Naive thymus-derived CD4-positive, alpha-beta T cell (primary cell): ENCODE results near the gene ARHGEF19. TPM values are rescaled to one million over a fixed set of nuclear protein-coding genes. Genes with fewer than 3 reads are reported as not detected.

Source experiments
- polyA plus RNA-seq, 2 donors: library from polyadenylated mRNA; unstranded; fragments of 300-500 nt; fragmentation: Illumina TruSeq; gene quantifications; one replicate each; pipeline ENCODE4 v1.2.3, GENCODE V29; 2021
- total RNA-seq, 6 experiments: library from RNA in 5 of 6; stranded (reverse) in 5 of 6; gene quantifications; 1 replicate in 5 of 6; 2 replicates in 1 of 6; pipeline ENCODE4 v1.2.3 and lab custom pipeline; 2021 to 2026

ARHGEF19 gene
- total and polyA plus RNA-seq, 7 experiments from 2014 or later, result 5.1 to 12.4 (median 9.1) TPM

Other genes with a start within 250 kb of the ARHGEF19 start
- 10 to 100 TPM; 47.3 to 85.1 (median 65.0) TPM for gene ZBTB17, start 236.6 kb downstream of the ARHGEF19 start, total RNA-seq
- 10 to 100 TPM; 11.2 to 33.7 TPM for gene ZBTB17, start 236.6 kb downstream of the ARHGEF19 start, polyA plus RNA-seq
- gene SRARP, start 208.4 kb downstream of the ARHGEF19 start, total RNA-seq, result not detected
- not detected for gene SRARP, start 208.4 kb downstream of the ARHGEF19 start, polyA plus RNA-seq
- gene HSPB7, start 194.6 kb downstream of the ARHGEF19 start, total RNA-seq, result not detected
- gene HSPB7, start 194.6 kb downstream of the ARHGEF19 start, polyA plus RNA-seq, result not detected
- not detected for gene CLCNKA, start 190.6 kb downstream of the ARHGEF19 start, total RNA-seq
- gene CLCNKA, start 190.6 kb downstream of the ARHGEF19 start, polyA plus RNA-seq, result not detected
- gene CLCNKB, start 168.9 kb downstream of the ARHGEF19 start, total RNA-seq, result not detected
- not detected for gene CLCNKB, start 168.9 kb downstream of the ARHGEF19 start, polyA plus RNA-seq
- 1 to 10 TPM in 1 of 5 experiments, not detected in 4; 1.3 TPM for gene FAM131C, start 139.0 kb downstream of the ARHGEF19 start, total RNA-seq
- not detected for gene FAM131C, start 139.0 kb downstream of the ARHGEF19 start, polyA plus RNA-seq
- under 1 TPM in 2 of 5 experiments, not detected in 3; 0.59 to 0.61 TPM for gene EPHA2, start 56.6 kb downstream of the ARHGEF19 start, total RNA-seq
- under 1 TPM in 1 of 2 donors, not detected in 1; 0.30 TPM for gene EPHA2, start 56.6 kb downstream of the ARHGEF19 start, polyA plus RNA-seq
- 10 to 100 TPM in 2 of 5 experiments, 1 to 10 TPM in 3; 6.6 to 11.4 (median 8.8) TPM for gene CPLANE2, start 24.5 kb upstream of the ARHGEF19 start, total RNA-seq
- 1 to 10 TPM; 3.0 to 3.6 TPM for gene CPLANE2, start 24.5 kb upstream of the ARHGEF19 start, polyA plus RNA-seq
- 10 to 100 TPM; 18.7 to 25.7 (median 24.6) TPM for gene FBXO42, start 139.8 kb upstream of the ARHGEF19 start, total RNA-seq
- 10 to 100 TPM; 17.9 to 26.7 TPM for gene FBXO42, start 139.8 kb upstream of the ARHGEF19 start, polyA plus RNA-seq
- gene SZRD1, start 154.6 kb upstream of the ARHGEF19 start, total RNA-seq, result 100 to 1,000 TPM in 3 of 5 experiments, 10 to 100 TPM in 2; 81.6 to 163 (median 125) TPM
- gene SZRD1, start 154.6 kb upstream of the ARHGEF19 start, polyA plus RNA-seq, result 10 to 100 TPM; 36.8 to 38.9 TPM
- not detected for gene SPATA21, start 224.8 kb upstream of the ARHGEF19 start, total RNA-seq
- not detected for gene SPATA21, start 224.8 kb upstream of the ARHGEF19 start, polyA plus RNA-seq
- 100 to 1,000 TPM in 4 of 5 experiments, 10 to 100 TPM in 1; 98.2 to 161 (median 148) TPM for gene NECAP2, start 228.1 kb upstream of the ARHGEF19 start, total RNA-seq
- gene NECAP2, start 228.1 kb upstream of the ARHGEF19 start, polyA plus RNA-seq, result 100 to 1,000 TPM; 258 to 264 TPM